DND-41 (cell line): ENCODE data around the gene AKAP13.

Experiments used
- EZH2 ChIP-seq: IDR thresholded peaks from 3 replicates; pipeline ENCODE4 v1.6.1; 2012; ENCODE audit warnings: borderline replicate concordance, low read depth, mild to moderate bottlenecking, moderate library complexity, low read length, inconsistent platforms; ENCODE audit not compliant: severe bottlenecking
- TF ChIP-seq, protein P1 (sequence below): IDR thresholded peaks from 2 replicates; pipeline ENCODE4 v1.5.1; 2012; ENCODE audit warnings: borderline replicate concordance, low read length, moderate library complexity, mild to moderate bottlenecking; ENCODE audit not compliant: poor library complexity, severe bottlenecking; ENCODE audit errors: extremely low read depth

DNA sequence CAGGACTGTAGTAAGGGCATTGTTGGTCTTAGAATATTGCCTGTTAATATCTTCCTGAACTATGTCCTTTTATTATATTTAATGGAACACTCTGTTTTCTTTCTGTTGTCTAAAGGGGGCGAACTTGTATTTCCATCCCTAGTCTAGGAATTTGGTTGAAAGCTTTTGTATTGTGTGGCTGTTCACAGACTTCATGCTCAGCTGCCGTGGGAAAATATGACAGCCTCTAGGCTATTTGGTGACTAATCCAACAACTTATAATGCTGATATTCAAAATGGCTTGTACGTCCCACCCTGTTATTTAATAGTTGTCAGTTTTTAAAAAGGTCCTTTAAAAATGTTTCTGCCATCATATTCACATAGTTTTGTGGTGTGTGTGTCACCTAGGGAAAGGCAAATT, 211.7 kb downstream of the AKAP13 start:
- TF ChIP-seq, protein P1, sequence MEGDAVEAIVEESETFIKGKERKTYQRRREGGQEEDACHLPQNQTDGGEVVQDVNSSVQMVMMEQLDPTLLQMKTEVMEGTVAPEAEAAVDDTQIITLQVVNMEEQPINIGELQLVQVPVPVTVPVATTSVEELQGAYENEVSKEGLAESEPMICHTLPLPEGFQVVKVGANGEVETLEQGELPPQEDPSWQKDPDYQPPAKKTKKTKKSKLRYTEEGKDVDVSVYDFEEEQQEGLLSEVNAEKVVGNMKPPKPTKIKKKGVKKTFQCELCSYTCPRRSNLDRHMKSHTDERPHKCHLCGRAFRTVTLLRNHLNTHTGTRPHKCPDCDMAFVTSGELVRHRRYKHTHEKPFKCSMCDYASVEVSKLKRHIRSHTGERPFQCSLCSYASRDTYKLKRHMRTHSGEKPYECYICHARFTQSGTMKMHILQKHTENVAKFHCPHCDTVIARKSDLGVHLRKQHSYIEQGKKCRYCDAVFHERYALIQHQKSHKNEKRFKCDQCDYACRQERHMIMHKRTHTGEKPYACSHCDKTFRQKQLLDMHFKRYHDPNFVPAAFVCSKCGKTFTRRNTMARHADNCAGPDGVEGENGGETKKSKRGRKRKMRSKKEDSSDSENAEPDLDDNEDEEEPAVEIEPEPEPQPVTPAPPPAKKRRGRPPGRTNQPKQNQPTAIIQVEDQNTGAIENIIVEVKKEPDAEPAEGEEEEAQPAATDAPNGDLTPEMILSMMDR = peak; percentile 13
- no peak for TF ChIP-seq EZH2
